A549 (cell line): ENCODE results near the gene PIP5KL1. TPM values are rescaled to one million over a fixed set of nuclear protein-coding genes. Genes with fewer than 3 reads are reported as not detected.
A peak's percentile ranks its signal among the peaks of the same experiment; 100 is the strongest.

ENCODE experiments used
- ATAC-seq, 2 experiments: fragments of 200-7000 bp in 1 of 2; fragments of >200 bp in 1 of 2; cut with Nextera tagmentation in 1 of 2; cut with Tn5 transposase in 1 of 2; 3 replicates each; pipeline versions ENCODE4 v1.8.0 to v1.9.1; 2018 to 2020; ENCODE audit warnings: mild to moderate bottlenecking in 1 of 2, moderate library complexity in 1 of 2
- CTCF ChIA-PET: fragments of 300-600 bp; sonication (Branson Sonifier 250); formaldehyde crosslinking; extraction: SDS; loops from one replicate; lab custom pipeline; 2021; ENCODE audit warnings: antibody characterized with exemption, inconsistent platforms; lab: Yijun Ruan, JAX
- POLR2A ChIA-PET: fragments of 350-600 bp; formaldehyde crosslinking; extraction: SDS; loops from one replicate; lab custom pipeline; 2021; ENCODE audit warnings: antibody characterized with exemption, inconsistent platforms; lab: Yijun Ruan, JAX
- DNase-seq, 2 experiments: peaks; one replicate each; pipeline versions ENCODE4 v3.0.0 to v3.0.0-alpha.2; 2011 to 2016; ENCODE audit warnings: low read depth in 1 of 2, low spot score in 1 of 2
- FAIRE-seq: peaks from 2 replicates; lab custom pipeline; 2011; peaks lifted over from hg19 to GRCh38; lab: Jason Lieb, UNC
- H3K27ac ChIP-seq, 2 experiments: fragments of >200 bp; sonication (Bioruptor Twin); formaldehyde crosslinking; 3 replicates each; pipeline ENCODE4 v1.5.1; 2016 to 2017
- H3K4me1 ChIP-seq: fragments of >200 bp; sonication (Bioruptor Twin); formaldehyde crosslinking; 3 replicates; pipeline ENCODE4 v1.6.1; 2016
- H3K4me2 ChIP-seq: fragments of >200 bp; sonication (Bioruptor Twin); formaldehyde crosslinking; 3 replicates; pipeline ENCODE4 v1.6.1; 2016
- H3K4me3 ChIP-seq: fragments of >200 bp; sonication (Bioruptor Twin); formaldehyde crosslinking; 3 replicates; pipeline ENCODE4 v1.5.1; 2016
- H3K9me3 ChIP-seq: fragments of >200 bp; sonication (Bioruptor Twin); formaldehyde crosslinking; 3 replicates; pipeline ENCODE4 v1.6.1; 2016
- BCL3 ChIP-seq: fragments of >200 bp; sonication (Bioruptor Twin); formaldehyde crosslinking; IDR thresholded peaks from 3 replicates; pipeline ENCODE4 v1.6.1; 2016
- BHLHE40 ChIP-seq: IDR thresholded peaks from 2 replicates; pipeline ENCODE4 v1.6.1; 2012; ENCODE audit warnings: low read depth, low read length, inconsistent platforms
- CHD2 ChIP-seq: fragments of 150-350 bp; IDR thresholded peaks from 2 replicates; pipeline ENCODE4 v1.6.1; 2014; ENCODE audit warnings: low read length; ENCODE audit not compliant: partially characterized antibody
- CHD4 ChIP-seq: fragments of 200-600 bp; sonication (generic); IDR thresholded peaks from 2 replicates; pipeline ENCODE4 v1.6.1; 2016; ENCODE audit warnings: antibody characterized with exemption, mild to moderate bottlenecking, borderline replicate concordance
- ELK1 ChIP-seq: fragments of 150-350 bp; IDR thresholded peaks from 2 replicates; pipeline ENCODE4 v1.6.1; 2014; ENCODE audit warnings: low read depth, mild to moderate bottlenecking, low read length
- ESRRA ChIP-seq: fragments of 150-350 bp; IDR thresholded peaks from 2 replicates; pipeline ENCODE4 v1.6.1; 2014; ENCODE audit warnings: mild to moderate bottlenecking, low read length, borderline replicate concordance
- FOSL2 ChIP-seq, 2 experiments: fragments of 450-650 bp in 1 of 2; fragments of >200 bp in 1 of 2; sonication (Bioruptor Twin) in 1 of 2; formaldehyde crosslinking; IDR thresholded peaks; 2 replicates each; pipeline versions ENCODE4 v1.5.0 to v1.6.1; 2016 to 2020; ENCODE audit warnings: mild to moderate bottlenecking in 1 of 2, moderate library complexity in 1 of 2
- GATA3 ChIP-seq: IDR thresholded peaks from 2 replicates; pipeline ENCODE4 v1.6.1; 2012; ENCODE audit warnings: borderline replicate concordance
- HDAC2 ChIP-seq: fragments of 200-600 bp; sonication (generic); IDR thresholded peaks from 2 replicates; pipeline ENCODE4 v1.6.1; 2016
- HEYL ChIP-seq: fragments of 250-450 bp; sonication (Bioruptor Pico); IDR thresholded peaks from 2 replicates; pipeline ENCODE4 v1.8.0; 2021; ENCODE audit warnings: mild to moderate bottlenecking, moderate library complexity
- HOXA7 ChIP-seq: fragments of 250-450 bp; sonication (Bioruptor Pico); IDR thresholded peaks from 2 replicates; pipeline ENCODE4 v1.5.0; 2020; ENCODE audit warnings: mild to moderate bottlenecking, moderate library complexity
- KDM5A ChIP-seq: fragments of 200-600 bp; sonication (generic); IDR thresholded peaks from 2 replicates; pipeline ENCODE4 v1.6.1; 2016; ENCODE audit warnings: antibody characterized with exemption, mild to moderate bottlenecking
- MAFK ChIP-seq: fragments of 450-650 bp; IDR thresholded peaks from 2 replicates; pipeline ENCODE4 v1.6.1; 2014; ENCODE audit not compliant: partially characterized antibody
- NFE2L2 ChIP-seq: fragments of 150-350 bp; conservative IDR thresholded peaks from 2 replicates; pipeline ENCODE4 v1.6.1; 2014; ENCODE audit warnings: low read length
- NPAS2 ChIP-seq: fragments of 250-450 bp; sonication (Bioruptor Pico); IDR thresholded peaks from 2 replicates; pipeline ENCODE4 v1.8.0; 2022; ENCODE audit warnings: mild to moderate bottlenecking, moderate library complexity, borderline replicate concordance
- POLR2A ChIP-seq: IDR thresholded peaks from 2 replicates; pipeline ENCODE4 v1.6.1; 2012; ENCODE audit warnings: mild to moderate bottlenecking, low read length
- REST ChIP-seq: fragments of 200-600 bp; sonication (generic); IDR thresholded peaks from 2 replicates; pipeline ENCODE4 v1.6.1; 2016; ENCODE audit warnings: antibody characterized with exemption, mild to moderate bottlenecking, moderate library complexity
- RFX5 ChIP-seq: fragments of 450-650 bp; IDR thresholded peaks from 2 replicates; pipeline ENCODE4 v1.7.1; 2014; ENCODE audit warnings: antibody characterized with exemption, mild to moderate bottlenecking, moderate library complexity
- RNF2 ChIP-seq: fragments of 200-600 bp; sonication (generic); IDR thresholded peaks from 2 replicates; pipeline ENCODE4 v1.6.1; 2016; ENCODE audit warnings: low read depth, mild to moderate bottlenecking, antibody characterized with exemption, moderate library complexity, borderline replicate concordance
- SMC3 ChIP-seq: fragments of >200 bp; sonication (Bioruptor Twin); formaldehyde crosslinking; IDR thresholded peaks from 3 replicates; pipeline ENCODE4 v1.6.1; 2018; ENCODE audit warnings: inconsistent platforms
- TP53 ChIP-seq: fragments of 250-450 bp; sonication (Bioruptor Pico); IDR thresholded peaks from 2 replicates; pipeline ENCODE4 v1.5.0; 2021; ENCODE audit warnings: mild to moderate bottlenecking, moderate library complexity
- ZC3H11A ChIP-seq: fragments of 450-650 bp; IDR thresholded peaks from 2 replicates; pipeline ENCODE4 v1.6.1; 2014; ENCODE audit warnings: antibody characterized with exemption, mild to moderate bottlenecking
- ZNF302 ChIP-seq: fragments of 250-450 bp; sonication (Bioruptor Pico); IDR thresholded peaks from 2 replicates; pipeline ENCODE4 v1.9.0; 2021; ENCODE audit warnings: inconsistent platforms, mild to moderate bottlenecking, moderate library complexity
- ZSCAN20 ChIP-seq: fragments of 250-450 bp; sonication (Bioruptor Pico); IDR thresholded peaks from 2 replicates; pipeline ENCODE4 v1.8.0; 2022; ENCODE audit warnings: mild to moderate bottlenecking, moderate library complexity
- WGBS: methylation state at CpG from one replicate; pipeline ENCODE4 v1.1.6; 2017; ENCODE audit errors: missing lambda C conversion rate; 5-methylcytosine and 5-hydroxymethylcytosine counted together
- polyA plus RNA-seq, 4 experiments: library from polyadenylated mRNA; depleted of rRNA in 3 of 4; stranded (reverse); fragments of >200 nt; fragmentation: RNase III in 1 of 4; extraction: RNeasy Plus Mini Kit Qiagen cat#74134 plus additional on column Dnase treatment in 1 of 4; gene quantifications; 2 replicates in 3 of 4; 3 replicates in 1 of 4; pipeline ENCODE4 v1.2.3, GENCODE V29; 2011 to 2017
- TF ChIP-seq, protein P1 (sequence below): fragments of 450-650 bp; IDR thresholded peaks from 2 replicates; pipeline ENCODE4 v1.6.1; 2014; ENCODE audit warnings: antibody characterized with exemption
- TF ChIP-seq, protein P2 (sequence below): fragments of 250-450 bp; sonication (Bioruptor Pico); IDR thresholded peaks from 2 replicates; pipeline ENCODE4 v1.5.0; 2021; ENCODE audit warnings: mild to moderate bottlenecking, moderate library complexity, borderline replicate concordance
- TF ChIP-seq, protein P3 (sequence below): fragments of >200 bp; sonication (Bioruptor Twin); formaldehyde crosslinking; IDR thresholded peaks from 3 replicates; pipeline ENCODE4 v1.5.1; 2016

The PIP5KL1 gene
- polyA plus RNA-seq, 2 of the 4 experiments (the other 2 are of a cell fraction): 2.4 to 2.5 TPM

- no peak overlapping the region for H3K27ac ChIP-seq
- ATAC-seq: no peak
- FAIRE-seq: no peak
- no peaks in the 10 kb centered on the region for H3K9me3 ChIP-seq
- no peak for DNase-seq
- no peak overlapping the region for H3K4me3 ChIP-seq
- 94% methylated on average over 11 of the region's 11 CpGs for WGBS
- ChIA-PET POLR2A (no interaction called here), CTCF (interaction anchor here (0.6 to 5.5 kb wide), 7 partner anchors 8 to 410 kb away, joined by 3 to 46 read pairs (median 4); partner anchors contain the start of gene TOR2A)
- TF ChIP-seq FOSL2 (IDR thresholded peaks at IDR 0.05): no peak
- TF ChIP-seq FOSL2 (CRISPR knock-in tag; IDR thresholded peaks at IDR 0.05): no peak
- no peak for TF ChIP-seq ZC3H11A
- TF ChIP-seq BHLHE40: no peak
- TF ChIP-seq HEYL (CRISPR knock-in tag): no peak
- TF ChIP-seq NFE2L2: no peak
- no peak for TF ChIP-seq REST
- no peak for TF ChIP-seq ESRRA
- TF ChIP-seq, protein P1, sequence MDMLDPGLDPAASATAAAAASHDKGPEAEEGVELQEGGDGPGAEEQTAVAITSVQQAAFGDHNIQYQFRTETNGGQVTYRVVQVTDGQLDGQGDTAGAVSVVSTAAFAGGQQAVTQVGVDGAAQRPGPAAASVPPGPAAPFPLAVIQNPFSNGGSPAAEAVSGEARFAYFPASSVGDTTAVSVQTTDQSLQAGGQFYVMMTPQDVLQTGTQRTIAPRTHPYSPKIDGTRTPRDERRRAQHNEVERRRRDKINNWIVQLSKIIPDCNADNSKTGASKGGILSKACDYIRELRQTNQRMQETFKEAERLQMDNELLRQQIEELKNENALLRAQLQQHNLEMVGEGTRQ: no peak
- no peak for TF ChIP-seq POLR2A
- TF ChIP-seq, protein P2, sequence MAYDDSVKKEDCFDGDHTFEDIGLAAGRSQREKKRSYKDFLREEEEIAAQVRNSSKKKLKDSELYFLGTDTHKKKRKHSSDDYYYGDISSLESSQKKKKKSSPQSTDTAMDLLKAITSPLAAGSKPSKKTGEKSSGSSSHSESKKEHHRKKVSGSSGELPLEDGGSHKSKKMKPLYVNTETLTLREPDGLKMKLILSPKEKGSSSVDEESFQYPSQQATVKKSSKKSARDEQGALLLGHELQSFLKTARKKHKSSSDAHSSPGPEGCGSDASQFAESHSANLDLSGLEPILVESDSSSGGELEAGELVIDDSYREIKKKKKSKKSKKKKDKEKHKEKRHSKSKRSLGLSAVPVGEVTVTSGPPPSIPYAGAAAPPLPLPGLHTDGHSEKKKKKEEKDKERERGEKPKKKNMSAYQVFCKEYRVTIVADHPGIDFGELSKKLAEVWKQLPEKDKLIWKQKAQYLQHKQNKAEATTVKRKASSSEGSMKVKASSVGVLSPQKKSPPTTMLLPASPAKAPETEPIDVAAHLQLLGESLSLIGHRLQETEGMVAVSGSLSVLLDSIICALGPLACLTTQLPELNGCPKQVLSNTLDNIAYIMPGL (CRISPR knock-in tag): no peak
- no peak for TF ChIP-seq ZNF302 (CRISPR knock-in tag)
- TF ChIP-seq KDM5A: no peak
- TF ChIP-seq HDAC2: no peak
- TF ChIP-seq MAFK: no peak
- no peak for TF ChIP-seq TP53
- TF ChIP-seq, protein P3, sequence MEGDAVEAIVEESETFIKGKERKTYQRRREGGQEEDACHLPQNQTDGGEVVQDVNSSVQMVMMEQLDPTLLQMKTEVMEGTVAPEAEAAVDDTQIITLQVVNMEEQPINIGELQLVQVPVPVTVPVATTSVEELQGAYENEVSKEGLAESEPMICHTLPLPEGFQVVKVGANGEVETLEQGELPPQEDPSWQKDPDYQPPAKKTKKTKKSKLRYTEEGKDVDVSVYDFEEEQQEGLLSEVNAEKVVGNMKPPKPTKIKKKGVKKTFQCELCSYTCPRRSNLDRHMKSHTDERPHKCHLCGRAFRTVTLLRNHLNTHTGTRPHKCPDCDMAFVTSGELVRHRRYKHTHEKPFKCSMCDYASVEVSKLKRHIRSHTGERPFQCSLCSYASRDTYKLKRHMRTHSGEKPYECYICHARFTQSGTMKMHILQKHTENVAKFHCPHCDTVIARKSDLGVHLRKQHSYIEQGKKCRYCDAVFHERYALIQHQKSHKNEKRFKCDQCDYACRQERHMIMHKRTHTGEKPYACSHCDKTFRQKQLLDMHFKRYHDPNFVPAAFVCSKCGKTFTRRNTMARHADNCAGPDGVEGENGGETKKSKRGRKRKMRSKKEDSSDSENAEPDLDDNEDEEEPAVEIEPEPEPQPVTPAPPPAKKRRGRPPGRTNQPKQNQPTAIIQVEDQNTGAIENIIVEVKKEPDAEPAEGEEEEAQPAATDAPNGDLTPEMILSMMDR: no peak
- no peak for TF ChIP-seq HOXA7 (CRISPR knock-in tag)
- no peak for TF ChIP-seq CHD4
- no peak for TF ChIP-seq ZSCAN20 (CRISPR knock-in tag)
- no peak for TF ChIP-seq GATA3
- no peak overlapping the region for H3K4me2 ChIP-seq
- H3K4me1 ChIP-seq: peaks cover 44% of the 10 kb centered on the region
Observed at GRCh38 chr9:127913682-127914081, 16.9 kb downstream of the PIP5KL1 start.

DNA sequence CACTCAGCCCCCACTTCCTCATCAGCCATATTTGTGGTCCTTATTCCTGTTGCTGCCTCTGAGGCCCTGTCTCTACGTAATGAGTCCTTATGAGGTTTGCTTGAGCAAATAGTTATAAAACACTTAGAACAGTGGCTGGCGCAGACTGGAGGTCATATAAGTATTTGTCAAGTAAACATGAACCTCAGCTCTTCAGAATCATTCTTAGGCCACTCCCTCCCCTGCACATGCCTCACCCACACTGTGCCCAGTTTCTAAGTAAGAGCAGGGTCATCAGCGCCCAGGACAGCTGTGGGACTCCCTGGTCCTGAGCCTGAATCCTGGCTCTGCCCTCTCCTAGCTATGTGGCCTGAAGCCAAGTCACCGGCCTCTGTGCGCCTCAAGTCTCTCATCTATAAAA, 17.7 kb downstream of the PIP5KL1 start:
- 44% methylated on average over 5 of the region's 5 CpGs for WGBS
- DNase-seq: peak in 1 of 2 experiments; percentile 71
- Histone ChIP-seq H3K4me3 (no peak overlapping the region), H3K9me3 (no peaks in the 10 kb centered on the region), H3K27ac (peak overlapping the region in 1 of 2 experiments; percentile 16; a peak in 1 of 6 replicates), H3K4me2 (no peak overlapping the region), H3K4me1 (peaks cover 36% of the 10 kb centered on the region)
- POLR2A ChIA-PET: no interaction called here
- no peak for FAIRE-seq
- CTCF ChIA-PET: interaction anchor here (0.6 to 5.5 kb wide), 6 partner anchors 9 to 409 kb away, joined by 3 to 46 read pairs (median 6); partner anchors contain the start of gene TOR2A
- peak in 1 of 2 experiments; percentile 1; a peak in 1 of 6 replicates for ATAC-seq
- TF ChIP-seq POLR2A: no peak
- no peak for TF ChIP-seq KDM5A
- no peak for TF ChIP-seq RFX5
- TF ChIP-seq ELK1: no peak
- no peak for TF ChIP-seq NPAS2
- no peak for TF ChIP-seq ESRRA
- TF ChIP-seq CHD2: no peak
- TF ChIP-seq MAFK: no peak
- TF ChIP-seq RNF2: no peak
- TF ChIP-seq BCL3: no peak
- no peak for TF ChIP-seq SMC3
- no peak for TF ChIP-seq ZNF302 (CRISPR knock-in tag)
- TF ChIP-seq ZSCAN20 (CRISPR knock-in tag): no peak
